WERI-Rb-1 (cell line): ENCODE results near the gene TPD52L2.
"Not testable (repeated sequence)": the region's sequence is repeated elsewhere in the genome, so short reads cannot be mapped to it uniquely, and the experiment has no call there.

Experiments used
- DNase-seq: peaks from one replicate; pipeline ENCODE4 v3.0.0-alpha.2; 2020
- H3K27ac ChIP-seq: fragments of 250-450 bp; sonication (Bioruptor Pico); 2 replicates; pipeline ENCODE4 v1.5.1; 2020; ENCODE audit warnings: mild to moderate bottlenecking, moderate library complexity
- H3K27me3 ChIP-seq: fragments of 250-450 bp; sonication (Bioruptor Pico); 2 replicates; pipeline ENCODE4 v1.5.1; 2021; ENCODE audit warnings: mild to moderate bottlenecking, low read depth, moderate library complexity; ENCODE audit not compliant: insufficient read depth, severe bottlenecking
- H3K36me3 ChIP-seq: fragments of 250-450 bp; sonication (Bioruptor Pico); 2 replicates; pipeline ENCODE4 v1.5.1; 2020; ENCODE audit warnings: mild to moderate bottlenecking, moderate library complexity
- H3K4me3 ChIP-seq: 2 replicates; pipeline ENCODE4 v1.5.1; 2011; ENCODE audit warnings: low read depth, mild to moderate bottlenecking, control low read depth, low read length
- H3K9me3 ChIP-seq: fragments of 250-450 bp; sonication (Bioruptor Pico); 2 replicates; pipeline ENCODE4 v1.5.1; 2021; ENCODE audit warnings: mild to moderate bottlenecking, moderate library complexity; ENCODE audit not compliant: severe bottlenecking
- TF ChIP-seq, protein P1 (sequence below): IDR thresholded peaks from 2 replicates; pipeline ENCODE4 v1.5.1; 2011; ENCODE audit warnings: low read depth, mild to moderate bottlenecking, control low read depth, inconsistent platforms, low read length

The TPD52L2 gene

DNA sequence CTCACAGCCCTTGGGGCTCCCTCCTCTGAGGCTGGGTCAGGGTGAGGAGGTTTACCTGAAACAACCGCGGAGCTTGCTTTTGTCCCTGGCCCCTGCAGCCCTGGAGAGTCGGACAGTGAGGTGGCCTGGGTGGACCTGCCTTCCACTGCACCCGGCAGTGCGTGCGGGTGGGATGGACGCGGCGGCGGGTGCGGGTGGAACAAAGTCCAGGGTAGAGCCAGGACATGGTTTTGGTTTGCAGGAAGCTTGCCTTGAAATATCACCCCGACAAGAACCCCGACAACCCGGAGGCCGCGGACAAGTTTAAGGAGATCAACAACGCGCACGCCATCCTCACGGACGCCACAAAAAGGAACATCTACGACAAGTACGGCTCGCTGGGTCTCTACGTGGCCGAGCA lies 64.0 kb downstream of the TPD52L2 start:
- H3K4me3 ChIP-seq = no peak overlapping the region
- TF ChIP-seq, protein P1, sequence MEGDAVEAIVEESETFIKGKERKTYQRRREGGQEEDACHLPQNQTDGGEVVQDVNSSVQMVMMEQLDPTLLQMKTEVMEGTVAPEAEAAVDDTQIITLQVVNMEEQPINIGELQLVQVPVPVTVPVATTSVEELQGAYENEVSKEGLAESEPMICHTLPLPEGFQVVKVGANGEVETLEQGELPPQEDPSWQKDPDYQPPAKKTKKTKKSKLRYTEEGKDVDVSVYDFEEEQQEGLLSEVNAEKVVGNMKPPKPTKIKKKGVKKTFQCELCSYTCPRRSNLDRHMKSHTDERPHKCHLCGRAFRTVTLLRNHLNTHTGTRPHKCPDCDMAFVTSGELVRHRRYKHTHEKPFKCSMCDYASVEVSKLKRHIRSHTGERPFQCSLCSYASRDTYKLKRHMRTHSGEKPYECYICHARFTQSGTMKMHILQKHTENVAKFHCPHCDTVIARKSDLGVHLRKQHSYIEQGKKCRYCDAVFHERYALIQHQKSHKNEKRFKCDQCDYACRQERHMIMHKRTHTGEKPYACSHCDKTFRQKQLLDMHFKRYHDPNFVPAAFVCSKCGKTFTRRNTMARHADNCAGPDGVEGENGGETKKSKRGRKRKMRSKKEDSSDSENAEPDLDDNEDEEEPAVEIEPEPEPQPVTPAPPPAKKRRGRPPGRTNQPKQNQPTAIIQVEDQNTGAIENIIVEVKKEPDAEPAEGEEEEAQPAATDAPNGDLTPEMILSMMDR = no peak
- no peak for DNase-seq
- peaks cover 21% of the 10 kb centered on the region for H3K36me3 ChIP-seq
- no peak overlapping the region for H3K27ac ChIP-seq
- no peaks in the 10 kb centered on the region for H3K27me3 ChIP-seq
- no peaks in the 10 kb centered on the region for H3K9me3 ChIP-seq

DNA sequence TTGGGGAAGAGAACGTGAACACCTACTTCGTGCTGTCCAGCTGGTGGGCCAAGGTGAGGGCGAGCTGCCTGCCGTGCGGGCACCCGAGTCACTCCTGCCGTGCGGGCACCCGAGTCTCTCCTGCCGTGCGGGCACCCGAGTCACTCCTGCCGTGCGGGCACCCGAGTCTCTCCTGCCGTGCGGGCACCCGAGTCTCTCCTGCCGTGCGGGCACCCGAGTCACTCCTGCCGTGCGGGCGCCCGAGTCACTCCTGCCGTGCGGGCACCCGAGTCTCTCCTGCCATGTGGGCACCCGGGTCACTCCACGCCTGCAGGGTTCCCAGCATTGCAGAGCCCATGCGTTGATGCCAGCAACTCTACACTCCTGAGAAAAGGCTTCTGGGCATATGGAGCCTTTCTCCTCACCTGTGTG lies 64.4 kb downstream of the TPD52L2 start:
- H3K27me3 ChIP-seq, H3K4me3 ChIP-seq, H3K9me3 ChIP-seq, H3K27ac ChIP-seq, DNase-seq: not testable (repeated sequence)
- peaks cover 21% of the 10 kb centered on the region for H3K36me3 ChIP-seq

DNA sequence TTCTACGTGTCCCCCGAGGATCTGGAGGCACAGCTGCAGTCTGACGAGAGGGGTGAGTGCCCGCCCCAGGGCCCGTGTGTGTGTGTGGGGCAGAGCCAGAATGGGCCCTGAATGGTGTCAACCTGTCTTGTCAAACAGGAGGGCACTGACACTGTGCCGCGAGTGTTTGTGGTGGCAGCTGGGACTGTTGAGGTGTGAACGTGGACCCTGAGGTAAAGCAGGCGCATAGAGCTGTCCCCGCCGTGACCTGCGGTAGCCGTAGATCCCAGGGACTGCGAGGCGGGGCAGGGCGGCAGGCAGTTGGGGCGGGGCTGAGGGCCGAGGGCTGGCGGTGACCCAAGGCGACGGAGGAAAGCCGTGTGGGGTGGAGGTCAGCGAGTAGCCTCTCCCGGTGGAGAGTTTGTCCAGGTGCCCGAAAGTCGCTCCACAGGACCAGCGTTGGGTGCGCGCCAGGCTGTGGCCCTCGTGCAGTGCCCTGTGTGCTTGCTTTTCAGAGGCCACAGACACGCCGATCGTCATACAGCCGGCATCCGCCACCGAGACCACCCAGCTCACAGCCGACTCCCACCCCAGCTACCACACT lies 66.0 kb downstream of the TPD52L2 start:
- Histone ChIP-seq H3K27me3 (no peaks in the 10 kb centered on the region), H3K9me3 (no peaks in the 10 kb centered on the region), H3K4me3 (no peak overlapping the region), H3K27ac (no peak overlapping the region), H3K36me3 (peaks cover 21% of the 10 kb centered on the region)
- no peak for DNase-seq
- TF ChIP-seq, protein P1 = no peak

DNA sequence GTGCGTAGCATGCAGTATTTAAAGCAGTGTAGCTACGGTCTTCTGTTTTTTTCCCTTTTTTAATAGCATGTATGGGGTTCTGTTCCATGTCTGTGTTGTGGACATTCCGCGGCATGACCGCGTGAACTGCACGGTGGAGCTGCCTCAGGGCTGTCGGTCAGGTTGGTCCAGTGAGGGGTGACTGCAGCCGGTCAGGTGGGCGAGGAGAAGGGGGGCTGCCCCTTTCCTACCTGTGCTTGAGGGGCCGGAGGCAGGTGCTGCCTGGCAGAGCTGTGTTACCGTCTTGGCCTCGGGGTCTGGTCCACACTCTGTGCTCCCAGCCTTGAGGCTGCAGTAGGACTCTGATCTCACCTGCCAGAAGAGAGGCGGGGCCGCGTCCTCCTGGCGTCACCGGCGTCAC lies 66.7 kb downstream of the TPD52L2 start:
- H3K27me3 ChIP-seq = no peaks in the 10 kb centered on the region
- H3K9me3 ChIP-seq = no peaks in the 10 kb centered on the region
- DNase-seq = no peak
- TF ChIP-seq, protein P1 = no peak
- H3K4me3 ChIP-seq = no peak overlapping the region
- peaks cover 18% of the 10 kb centered on the region for H3K36me3 ChIP-seq
- H3K27ac ChIP-seq = no peak overlapping the region

DNA sequence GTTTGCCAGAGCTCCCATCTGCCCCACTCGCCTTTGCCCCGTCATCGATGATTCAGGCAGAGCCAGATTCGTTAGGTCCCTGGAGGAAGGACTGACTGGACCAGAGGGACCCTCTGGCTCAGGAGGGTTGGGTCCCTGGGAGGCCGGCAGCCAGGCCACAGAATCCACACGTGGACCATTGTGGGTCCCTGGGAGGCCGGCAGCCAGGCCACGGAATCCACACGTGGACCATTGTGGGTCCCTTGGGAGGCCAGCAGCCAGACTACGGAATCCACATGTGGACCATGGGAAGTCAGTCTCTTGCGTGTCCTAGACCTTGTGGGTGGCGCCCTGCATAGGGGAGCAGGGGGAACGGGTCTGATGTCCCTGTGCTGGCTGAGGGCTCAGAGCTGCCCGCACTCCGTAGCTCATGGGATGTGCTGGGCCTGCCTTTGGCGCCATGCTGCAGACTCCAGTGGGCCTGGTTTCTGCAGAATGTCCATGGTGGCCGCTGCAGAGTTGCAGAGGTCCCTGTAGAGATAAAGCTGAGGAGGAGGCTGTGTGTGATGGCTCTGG lies 67.6 kb downstream of the TPD52L2 start:
- no peak overlapping the region for H3K27ac ChIP-seq
- H3K9me3 ChIP-seq = no peaks in the 10 kb centered on the region
- no peak overlapping the region for H3K4me3 ChIP-seq
- no peak for DNase-seq
- H3K36me3 ChIP-seq = peaks cover 18% of the 10 kb centered on the region
- TF ChIP-seq, protein P1 = no peak
- H3K27me3 ChIP-seq = no peaks in the 10 kb centered on the region

DNA sequence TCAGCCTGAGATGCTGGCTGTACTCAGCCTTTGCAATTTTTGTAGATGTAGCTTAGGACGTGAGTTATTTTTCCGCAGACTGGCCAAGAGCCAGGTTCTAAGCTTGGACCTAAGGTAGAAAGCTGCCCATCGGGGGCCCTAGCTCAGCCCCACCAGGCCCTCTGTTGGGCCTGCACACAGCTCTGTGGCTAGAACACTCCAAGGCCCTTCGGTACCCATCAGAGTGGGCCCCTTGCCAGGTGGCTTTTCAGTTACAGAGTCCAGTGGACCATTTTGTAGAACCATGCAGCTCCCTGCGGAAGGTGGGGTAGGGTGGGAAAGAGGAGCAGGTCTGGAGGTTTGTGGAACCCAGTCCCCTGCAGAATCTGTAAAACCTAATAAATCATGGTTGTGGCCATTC lies 68.6 kb downstream of the TPD52L2 start:
- H3K27me3 ChIP-seq = no peaks in the 10 kb centered on the region
- TF ChIP-seq, protein P1 = no peak
- no peak overlapping the region for H3K27ac ChIP-seq
- H3K9me3 ChIP-seq = no peaks in the 10 kb centered on the region
- no peak overlapping the region for H3K4me3 ChIP-seq
- no peak for DNase-seq
- peaks cover 11% of the 10 kb centered on the region for H3K36me3 ChIP-seq
